WTC11 (cell line): Measurements from ENCODE around the gene FCHO1. TPM values are rescaled to one million over a fixed set of nuclear protein-coding genes. Genes with fewer than 3 reads are reported as not detected.
A peak's percentile ranks its signal among the peaks of the same experiment; 100 is the strongest.

Experiments used
- ATAC-seq: fragments of 200-7000 bp; cut with Tn5 transposase; 2 replicates; pipeline ENCODE4 v1.10.0; 2021; ENCODE audit warnings: mild to moderate bottlenecking, moderate library complexity
- CTCF ChIA-PET: fragments of 300-600 bp; sonication (Branson Sonifier 250); formaldehyde crosslinking; loops from one replicate; lab custom pipeline; 2021; ENCODE audit warnings: antibody characterized with exemption; lab: Charles Lee
- POLR2A ChIA-PET: fragments of 350-600 bp; sonication (Branson Sonifier 250); formaldehyde crosslinking; loops from one replicate; lab custom pipeline; 2021; ENCODE audit warnings: antibody characterized with exemption; lab: Charles Lee
- DNase-seq: peaks from one replicate; pipeline ENCODE4 v3.0.0; 2021; ENCODE audit warnings: low spot score
- H3K27ac Mint-ChIP-seq: 2 replicates; pipeline ENCODE4 v1.8.0; 2021; ENCODE audit warnings: mixed read lengths
- H3K27me3 Mint-ChIP-seq: 2 replicates; pipeline ENCODE4 v1.8.0; 2021; ENCODE audit warnings: low read depth, mild to moderate bottlenecking, moderate library complexity, mixed read lengths
- H3K36me3 Mint-ChIP-seq: 2 replicates; pipeline ENCODE4 v1.8.0; 2021; ENCODE audit warnings: mixed read lengths
- H3K4me1 Mint-ChIP-seq: 2 replicates; pipeline ENCODE4 v1.8.0; 2022; ENCODE audit warnings: mixed read lengths
- H3K4me3 Mint-ChIP-seq: 2 replicates; pipeline ENCODE4 v1.8.0; 2021; ENCODE audit warnings: mild to moderate bottlenecking, moderate library complexity, mixed read lengths
- H3K9me3 Mint-ChIP-seq: 2 replicates; pipeline ENCODE4 v1.8.0; 2021; ENCODE audit warnings: mixed read lengths
- CBFB ChIP-seq: sonication (generic); formaldehyde crosslinking; IDR thresholded peaks from 2 replicates; pipeline ENCODE4 v1.8.1; 2022; ENCODE audit warnings: mild to moderate bottlenecking, low read depth, missing genetic modification reagents
- ELF4 ChIP-seq: sonication (generic); formaldehyde crosslinking; IDR thresholded peaks from 2 replicates; pipeline ENCODE4 v1.8.1; 2022; ENCODE audit warnings: low read depth, mild to moderate bottlenecking, moderate library complexity, missing genetic modification reagents
- ESRRA ChIP-seq: sonication (generic); formaldehyde crosslinking; IDR thresholded peaks from 2 replicates; pipeline ENCODE4 v1.8.1; 2022; ENCODE audit warnings: mild to moderate bottlenecking, missing genetic modification reagents, borderline replicate concordance
- ETV6 ChIP-seq: sonication (generic); formaldehyde crosslinking; IDR thresholded peaks from 2 replicates; pipeline ENCODE4 v1.8.1; 2022; ENCODE audit warnings: mild to moderate bottlenecking, missing genetic modification reagents
- FOXJ3 ChIP-seq: sonication (generic); formaldehyde crosslinking; IDR thresholded peaks from 2 replicates; pipeline ENCODE4 v1.9.0; 2021; ENCODE audit warnings: missing genetic modification reagents, mild to moderate bottlenecking, borderline replicate concordance
- GABPB1 ChIP-seq: sonication (generic); formaldehyde crosslinking; IDR thresholded peaks from 2 replicates; pipeline ENCODE4 v1.8.1; 2023; ENCODE audit warnings: mild to moderate bottlenecking, missing genetic modification reagents
- GRHL2 ChIP-seq: fragments of 250-450 bp; sonication (Bioruptor Pico); IDR thresholded peaks from 2 replicates; pipeline ENCODE4 v1.8.0; 2022; ENCODE audit warnings: mild to moderate bottlenecking, moderate library complexity; ENCODE audit not compliant: insufficient replicate concordance, severe bottlenecking
- HMGA2 ChIP-seq: fragments of 250-450 bp; sonication (Bioruptor Pico); IDR thresholded peaks from 2 replicates; pipeline ENCODE4 v1.4.0; 2021; ENCODE audit warnings: mild to moderate bottlenecking, moderate library complexity
- JAZF1 ChIP-seq: fragments of 250-450 bp; sonication (Bioruptor Pico); IDR thresholded peaks from 2 replicates; pipeline ENCODE4 v1.9.0; 2021; ENCODE audit warnings: moderate library complexity, mild to moderate bottlenecking, inconsistent platforms
- MXD4 ChIP-seq: fragments of 250-450 bp; sonication (Bioruptor Pico); IDR thresholded peaks from 2 replicates; pipeline ENCODE4 v1.8.0; 2021; ENCODE audit warnings: mild to moderate bottlenecking, moderate library complexity, borderline replicate concordance
- NR3C1 ChIP-seq: sonication (generic); formaldehyde crosslinking; conservative IDR thresholded peaks from 2 replicates; pipeline ENCODE4 v1.8.1; 2023; ENCODE audit warnings: low read depth, mild to moderate bottlenecking, missing genetic modification reagents
- OVOL2 ChIP-seq: fragments of 250-450 bp; sonication (Bioruptor Pico); IDR thresholded peaks from 2 replicates; pipeline ENCODE4 v1.9.0; 2021; ENCODE audit warnings: mild to moderate bottlenecking, borderline replicate concordance
- SOX15 ChIP-seq: fragments of 250-450 bp; sonication (Bioruptor Pico); IDR thresholded peaks from 2 replicates; pipeline ENCODE4 v1.9.0; 2021; ENCODE audit warnings: mild to moderate bottlenecking
- TEAD4 ChIP-seq: sonication (generic); formaldehyde crosslinking; IDR thresholded peaks from 2 replicates; pipeline ENCODE4 v1.8.0; 2022; ENCODE audit warnings: mild to moderate bottlenecking, missing genetic modification reagents
- ZBTB21 ChIP-seq: sonication (generic); formaldehyde crosslinking; IDR thresholded peaks from 2 replicates; pipeline ENCODE4 v1.8.1; 2023; ENCODE audit warnings: mild to moderate bottlenecking, missing genetic modification reagents, borderline replicate concordance
- ZNF121 ChIP-seq: sonication (generic); formaldehyde crosslinking; IDR thresholded peaks from 2 replicates; pipeline ENCODE4 v1.8.0; 2023; ENCODE audit warnings: missing genetic modification reagents
- ZNF138 ChIP-seq: sonication (generic); formaldehyde crosslinking; conservative IDR thresholded peaks from 2 replicates; pipeline ENCODE4 v1.8.1; 2022; ENCODE audit warnings: mild to moderate bottlenecking, moderate library complexity, missing genetic modification reagents
- ZNF232 ChIP-seq: sonication (generic); formaldehyde crosslinking; IDR thresholded peaks from 2 replicates; pipeline ENCODE4 v1.8.0; 2022; ENCODE audit warnings: mild to moderate bottlenecking, missing genetic modification reagents
- ZNF396 ChIP-seq: fragments of 250-450 bp; sonication (Bioruptor Pico); IDR thresholded peaks from 2 replicates; pipeline ENCODE4 v1.8.0; 2021; ENCODE audit warnings: mild to moderate bottlenecking, moderate library complexity, borderline replicate concordance
- total RNA-seq: library from RNA; stranded (reverse); gene quantifications from 3 replicates; pipeline ENCODE4 v1.2.3, GENCODE V29; 2021
- TF ChIP-seq, protein P1 (sequence below): fragments of 250-450 bp; sonication (Bioruptor Pico); IDR thresholded peaks from 2 replicates; pipeline ENCODE4 v2.1.2; 2022; ENCODE audit warnings: mild to moderate bottlenecking, moderate library complexity
- TF ChIP-seq, protein P2 (sequence below): sonication (generic); formaldehyde crosslinking; IDR thresholded peaks from 2 replicates; pipeline ENCODE4 v1.8.1; 2023; ENCODE audit warnings: mild to moderate bottlenecking, missing genetic modification reagents, moderate library complexity
- TF ChIP-seq, protein P3 (sequence below): fragments of 250-450 bp; sonication (Bioruptor Pico); conservative IDR thresholded peaks from 2 replicates; pipeline ENCODE4 v1.9.0; 2021; ENCODE audit warnings: mild to moderate bottlenecking
- TF ChIP-seq, protein P4 (sequence below): sonication (generic); formaldehyde crosslinking; IDR thresholded peaks from 2 replicates; pipeline ENCODE4 v1.8.0; 2023; ENCODE audit warnings: missing genetic modification reagents, mild to moderate bottlenecking, borderline replicate concordance

FCHO1 gene
- total RNA-seq, 1 experiment from 2014 or later, result 26.8 TPM

DNA sequence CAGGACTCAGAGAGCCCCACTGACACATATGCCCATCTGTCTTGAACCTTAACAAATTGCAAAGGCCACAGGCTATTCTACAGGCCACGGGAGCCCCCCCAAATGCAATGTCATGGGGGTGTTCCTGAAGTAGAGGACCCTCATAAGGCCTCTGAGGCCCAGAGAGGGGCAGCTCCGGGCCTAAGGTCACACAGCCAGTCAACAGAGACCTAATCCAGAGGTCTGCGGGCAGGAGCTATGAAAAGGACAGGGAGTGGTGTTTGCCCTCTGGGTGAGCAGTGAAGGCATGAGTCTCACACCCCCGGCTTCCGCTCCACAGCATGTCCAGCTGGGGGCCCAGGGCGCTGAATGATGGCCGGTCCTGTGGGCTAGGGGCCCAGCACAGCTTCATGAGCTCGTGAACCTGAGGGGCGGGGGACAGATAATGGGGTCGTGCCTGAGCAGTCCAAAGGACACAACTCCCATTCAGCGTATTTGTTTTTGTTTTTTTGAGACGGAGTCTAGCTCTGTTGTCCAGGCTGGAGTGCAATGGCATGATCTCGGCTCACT is 75.3 kb downstream of the FCHO1 start:
- POLR2A ChIA-PET, result no interaction called here
- H3K4me1 Mint-ChIP-seq, result peaks cover 15% of the 10 kb centered on the region
- ATAC-seq (no peak), DNase-seq (no peak)
- H3K27me3 Mint-ChIP-seq, result peaks cover 5% of the 10 kb centered on the region
- H3K4me3 Mint-ChIP-seq, result no peak overlapping the region
- no peak overlapping the region for H3K27ac Mint-ChIP-seq
- TF ChIP-seq, protein P1, sequence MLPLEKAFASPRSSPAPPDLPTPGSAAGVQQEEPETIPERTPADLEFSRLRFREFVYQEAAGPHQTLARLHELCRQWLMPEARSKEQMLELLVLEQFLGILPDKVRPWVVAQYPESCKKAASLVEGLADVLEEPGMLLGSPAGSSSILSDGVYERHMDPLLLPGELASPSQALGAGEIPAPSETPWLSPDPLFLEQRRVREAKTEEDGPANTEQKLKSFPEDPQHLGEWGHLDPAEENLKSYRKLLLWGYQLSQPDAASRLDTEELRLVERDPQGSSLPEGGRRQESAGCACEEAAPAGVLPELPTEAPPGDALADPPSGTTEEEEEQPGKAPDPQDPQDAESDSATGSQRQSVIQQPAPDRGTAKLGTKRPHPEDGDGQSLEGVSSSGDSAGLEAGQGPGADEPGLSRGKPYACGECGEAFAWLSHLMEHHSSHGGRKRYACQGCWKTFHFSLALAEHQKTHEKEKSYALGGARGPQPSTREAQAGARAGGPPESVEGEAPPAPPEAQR (CRISPR knock-in tag), result no peak
- no peak for TF ChIP-seq ETV6 (CRISPR knock-in tag)
- no peak for TF ChIP-seq ZNF121 (CRISPR knock-in tag)
- TF ChIP-seq ZNF396 (CRISPR knock-in tag), result no peak
- TF ChIP-seq ZNF138, result no peak
- TF ChIP-seq NR3C1 (CRISPR knock-in tag), result no peak
- no peak for TF ChIP-seq GABPB1
- no peak for TF ChIP-seq CBFB (CRISPR knock-in tag)
- no peaks in the 10 kb centered on the region for H3K9me3 Mint-ChIP-seq
- CTCF ChIA-PET, result interaction anchor here (1.5 kb wide), 1 partner anchor 33 kb away, joined by 7 read pairs; the partner anchor contains the start of gene RPL18A
- H3K36me3 Mint-ChIP-seq, result no peaks in the 10 kb centered on the region

DNA sequence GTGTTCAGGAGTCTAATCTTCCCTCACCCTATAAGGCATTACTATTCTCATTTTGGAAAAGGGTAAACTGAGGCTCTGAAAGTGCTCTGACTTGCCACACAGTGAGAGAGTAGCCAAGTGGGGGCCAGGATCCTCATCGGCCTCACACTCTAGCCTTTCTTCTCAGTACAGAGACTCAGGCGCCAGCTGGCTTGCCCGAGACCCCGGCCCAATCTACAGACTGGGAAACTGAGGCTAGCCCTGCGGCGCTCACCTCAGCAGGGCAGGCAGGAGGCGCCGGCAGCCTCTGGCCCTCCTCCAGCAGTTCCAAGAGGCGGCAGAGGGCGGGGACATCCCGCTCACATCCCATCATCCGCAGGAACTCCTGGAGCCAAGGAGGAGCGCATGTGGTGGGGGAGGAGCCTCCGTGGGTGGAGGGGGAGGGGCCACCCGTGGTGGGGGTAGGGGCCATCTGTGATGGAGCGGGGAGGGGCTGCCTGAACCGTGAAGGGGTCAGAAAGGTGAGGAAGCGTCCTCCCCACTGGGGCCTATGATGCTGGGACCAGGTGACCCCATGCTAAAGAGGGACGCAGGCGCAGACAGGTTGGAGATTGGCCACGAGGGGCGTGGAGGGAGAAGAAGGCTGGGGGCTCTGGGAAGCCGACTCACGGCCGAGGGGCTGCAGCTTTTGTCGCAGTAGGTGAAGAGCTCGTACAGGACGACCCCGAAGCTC is 78.7 kb downstream of the FCHO1 start:
- Mint-ChIP-seq H3K36me3 (no peaks in the 10 kb centered on the region), H3K4me3 (peak overlapping the region; percentile 83), H3K9me3 (no peaks in the 10 kb centered on the region), H3K4me1 (peaks cover 18% of the 10 kb centered on the region), H3K27me3 (peaks cover 20% of the 10 kb centered on the region), H3K27ac (peak overlapping the region; percentile 99)
- POLR2A ChIA-PET, result interaction anchor here (0.6 to 1.8 kb wide), 6 partner anchors 12 to 427 kb away, joined by 3 to 11 read pairs (median 6); partner anchors contain the start of gene RPL18A
- CTCF ChIA-PET, result interaction anchor here (0.6 to 1.8 kb wide), 24 partner anchors 12 to 693 kb away, joined by 3 to 35 read pairs (median 4); partner anchors contain the start of genes B3GNT3, CCDC124, JAK3 and PGLS
- DNase-seq (peak; percentile 92), ATAC-seq (peak; percentile 67)
- TF ChIP-seq OVOL2 (CRISPR knock-in tag) (no peak), ZBTB21 (no peak), HMGA2 (CRISPR knock-in tag) (no peak), FOXJ3 (CRISPR knock-in tag) (no peak), TEAD4 (CRISPR knock-in tag) (no peak), MXD4 (CRISPR knock-in tag) (no peak), ELF4 (CRISPR knock-in tag) (no peak), ZNF121 (CRISPR knock-in tag) (peak; percentile 35; the same call in 1 of the 2 replicates), ZNF232 (CRISPR knock-in tag) (no peak), ESRRA (CRISPR knock-in tag) (no peak), SOX15 (CRISPR knock-in tag) (no peak), GRHL2 (CRISPR knock-in tag) (no peak), JAZF1 (CRISPR knock-in tag) (no peak), NR3C1 (CRISPR knock-in tag) (no peak)
- TF ChIP-seq, protein P2, sequence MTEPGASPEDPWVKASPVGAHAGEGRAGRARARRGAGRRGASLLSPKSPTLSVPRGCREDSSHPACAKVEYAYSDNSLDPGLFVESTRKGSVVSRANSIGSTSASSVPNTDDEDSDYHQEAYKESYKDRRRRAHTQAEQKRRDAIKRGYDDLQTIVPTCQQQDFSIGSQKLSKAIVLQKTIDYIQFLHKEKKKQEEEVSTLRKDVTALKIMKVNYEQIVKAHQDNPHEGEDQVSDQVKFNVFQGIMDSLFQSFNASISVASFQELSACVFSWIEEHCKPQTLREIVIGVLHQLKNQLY, result no peak
- TF ChIP-seq, protein P1 (CRISPR knock-in tag), result no peak
- TF ChIP-seq, protein P3, sequence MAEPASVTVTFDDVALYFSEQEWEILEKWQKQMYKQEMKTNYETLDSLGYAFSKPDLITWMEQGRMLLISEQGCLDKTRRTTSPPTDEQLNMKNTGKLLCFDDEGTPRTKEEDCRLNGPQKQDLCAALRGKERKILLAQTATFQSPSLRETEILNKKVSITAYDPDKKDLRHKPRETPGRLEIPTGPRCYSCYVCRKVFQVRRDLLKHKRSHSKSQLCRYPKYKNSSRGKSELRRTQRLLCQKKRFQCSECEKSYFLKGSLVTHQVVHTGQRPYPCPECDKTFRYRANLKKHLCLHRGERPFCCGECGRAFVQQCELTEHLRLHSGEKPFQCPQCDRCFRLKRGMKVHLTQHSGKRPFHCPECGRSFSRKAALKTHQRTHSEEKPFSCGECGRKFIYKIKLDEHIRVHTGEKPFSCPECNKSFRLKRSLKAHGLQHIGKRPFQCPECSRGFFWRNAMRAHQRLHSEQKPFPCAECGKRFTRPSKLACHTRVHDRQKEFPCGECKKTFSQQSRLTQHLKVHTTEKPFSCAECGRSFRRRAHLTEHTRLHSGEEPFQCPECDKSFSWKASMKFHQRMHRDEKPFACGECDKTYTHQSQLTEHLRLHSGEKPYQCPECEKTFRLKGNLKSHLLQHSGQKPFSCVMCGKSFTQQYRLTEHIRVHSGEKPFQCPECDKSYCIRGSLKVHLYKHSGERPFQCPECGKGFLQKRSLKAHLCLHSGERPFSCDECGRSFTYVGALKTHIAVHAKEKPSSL, result no peak
- TF ChIP-seq, protein P4, sequence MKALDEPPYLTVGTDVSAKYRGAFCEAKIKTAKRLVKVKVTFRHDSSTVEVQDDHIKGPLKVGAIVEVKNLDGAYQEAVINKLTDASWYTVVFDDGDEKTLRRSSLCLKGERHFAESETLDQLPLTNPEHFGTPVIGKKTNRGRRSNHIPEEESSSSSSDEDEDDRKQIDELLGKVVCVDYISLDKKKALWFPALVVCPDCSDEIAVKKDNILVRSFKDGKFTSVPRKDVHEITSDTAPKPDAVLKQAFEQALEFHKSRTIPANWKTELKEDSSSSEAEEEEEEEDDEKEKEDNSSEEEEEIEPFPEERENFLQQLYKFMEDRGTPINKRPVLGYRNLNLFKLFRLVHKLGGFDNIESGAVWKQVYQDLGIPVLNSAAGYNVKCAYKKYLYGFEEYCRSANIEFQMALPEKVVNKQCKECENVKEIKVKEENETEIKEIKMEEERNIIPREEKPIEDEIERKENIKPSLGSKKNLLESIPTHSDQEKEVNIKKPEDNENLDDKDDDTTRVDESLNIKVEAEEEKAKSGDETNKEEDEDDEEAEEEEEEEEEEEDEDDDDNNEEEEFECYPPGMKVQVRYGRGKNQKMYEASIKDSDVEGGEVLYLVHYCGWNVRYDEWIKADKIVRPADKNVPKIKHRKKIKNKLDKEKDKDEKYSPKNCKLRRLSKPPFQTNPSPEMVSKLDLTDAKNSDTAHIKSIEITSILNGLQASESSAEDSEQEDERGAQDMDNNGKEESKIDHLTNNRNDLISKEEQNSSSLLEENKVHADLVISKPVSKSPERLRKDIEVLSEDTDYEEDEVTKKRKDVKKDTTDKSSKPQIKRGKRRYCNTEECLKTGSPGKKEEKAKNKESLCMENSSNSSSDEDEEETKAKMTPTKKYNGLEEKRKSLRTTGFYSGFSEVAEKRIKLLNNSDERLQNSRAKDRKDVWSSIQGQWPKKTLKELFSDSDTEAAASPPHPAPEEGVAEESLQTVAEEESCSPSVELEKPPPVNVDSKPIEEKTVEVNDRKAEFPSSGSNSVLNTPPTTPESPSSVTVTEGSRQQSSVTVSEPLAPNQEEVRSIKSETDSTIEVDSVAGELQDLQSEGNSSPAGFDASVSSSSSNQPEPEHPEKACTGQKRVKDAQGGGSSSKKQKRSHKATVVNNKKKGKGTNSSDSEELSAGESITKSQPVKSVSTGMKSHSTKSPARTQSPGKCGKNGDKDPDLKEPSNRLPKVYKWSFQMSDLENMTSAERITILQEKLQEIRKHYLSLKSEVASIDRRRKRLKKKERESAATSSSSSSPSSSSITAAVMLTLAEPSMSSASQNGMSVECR (CRISPR knock-in tag), result no peak
